Kidney glomerular epithelial cell (primary cell): ENCODE results near the gene FAM83G.
"Not testable (repeated sequence)": the region's sequence is repeated elsewhere in the genome, so short reads cannot be mapped to it uniquely, and the experiment has no call there.

Experiments
- DNase-seq: peaks from one replicate; lab custom pipeline; 2025; lab: John Stamatoyannopoulos, UW

The FAM83G gene

GRCh38 chr17:19004421-19005136 is at the start of gene FAM83G:
FAM83G (minus strand) TSS chr17:19004764; CDS start chr17:19004041, 723 bp downstream.
- DNase-seq = peak; percentile 66

GRCh38 chr17:19048826-19049225 is 44.3 kb upstream of the FAM83G start:
- not testable (repeated sequence) for DNase-seq

GRCh38 chr17:19047510-19047909 is 42.9 kb upstream of the FAM83G start:
- not testable (repeated sequence) for DNase-seq

GRCh38 chr17:19046782-19047375 is 42.3 kb upstream of the FAM83G start, which contains the start of gene GRAP:
GRAP (minus strand) TSS chr17:19046957; CDS start chr17:19046926, 31 bp downstream.
- not testable (repeated sequence) for DNase-seq

- DNase-seq = not testable (repeated sequence)
These were observed 40.1 kb upstream of the FAM83G start for GRCh38 chr17:19044643-19045042.

GRCh38 chr17:19043032-19043431 is 38.5 kb upstream of the FAM83G start:
- DNase-seq = not testable (repeated sequence)

GRCh38 chr17:19042369-19042768 is 37.8 kb upstream of the FAM83G start:
- not testable (repeated sequence) for DNase-seq

- not testable (repeated sequence) for DNase-seq
These were observed 37.3 kb upstream of the FAM83G start for GRCh38 chr17:19041871-19042270.

GRCh38 chr17:19040350-19040749 is 35.8 kb upstream of the FAM83G start:
- not testable (repeated sequence) for DNase-seq

GRCh38 chr17:19038730-19039129 is 34.2 kb upstream of the FAM83G start:
- DNase-seq = not testable (repeated sequence)

- DNase-seq = not testable (repeated sequence)
These were observed 33.4 kb upstream of the FAM83G start for GRCh38 chr17:19038007-19038406.

GRCh38 chr17:19037547-19037946 is 33.0 kb upstream of the FAM83G start:
- not testable (repeated sequence) for DNase-seq

- DNase-seq = not testable (repeated sequence)
These were observed 31.6 kb upstream of the FAM83G start for GRCh38 chr17:19036186-19036585.

- not testable (repeated sequence) for DNase-seq
These were observed 27.9 kb upstream of the FAM83G start for GRCh38 chr17:19032377-19032988.

GRCh38 chr17:19031729-19032128 is 27.2 kb upstream of the FAM83G start:
- DNase-seq = not testable (repeated sequence)

GRCh38 chr17:19030771-19031449 is 26.3 kb upstream of the FAM83G start:
- DNase-seq = not testable (repeated sequence)

- DNase-seq = not testable (repeated sequence)
These were observed 25.2 kb upstream of the FAM83G start for GRCh38 chr17:19029740-19030139.

GRCh38 chr17:19028671-19029070 is 24.1 kb upstream of the FAM83G start:
- not testable (repeated sequence) for DNase-seq

GRCh38 chr17:19024101-19025078 is 19.8 kb upstream of the FAM83G start:
- DNase-seq = no peak

GRCh38 chr17:19023209-19023999 is 18.8 kb upstream of the FAM83G start:
- DNase-seq = no peak
